ENCODE results near the gene DNAH17. TPM values are rescaled to one million over a fixed set of nuclear protein-coding genes. Genes with fewer than 3 reads are reported as not detected.
A peak's percentile ranks its signal among the peaks of the same experiment; 100 is the strongest.

The DNAH17 gene
- total and polyA plus RNA-seq, 2 of the 13 experiments (the other 11 are each of a cell fraction or from before 2014, with no cell fraction given), result 0.86 to 1.6 TPM

- TF ChIP-seq, protein P1, sequence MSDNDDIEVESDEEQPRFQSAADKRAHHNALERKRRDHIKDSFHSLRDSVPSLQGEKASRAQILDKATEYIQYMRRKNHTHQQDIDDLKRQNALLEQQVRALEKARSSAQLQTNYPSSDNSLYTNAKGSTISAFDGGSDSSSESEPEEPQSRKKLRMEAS (IDR thresholded peaks at IDR 0.05), result peak; percentile 70; the same call in 1 of the 2 replicates
- TF ChIP-seq HMGA1 (CRISPR knock-in tag; conservative IDR thresholded peaks at IDR 0.05) (no peak), TBX2 (CRISPR knock-in tag; IDR thresholded peaks at IDR 0.05; ENCODE audit: borderline replicate concordance) (peak; percentile 42; the same call in 1 of the 2 replicates), TFE3 (CRISPR knock-in tag; IDR thresholded peaks at IDR 0.05) (peak; percentile 18; the same call in 1 of the 2 replicates), MXI1 (IDR thresholded peaks at IDR 0.05; ENCODE audit: borderline replicate concordance, low read depth, low read length) (peak; percentile 63; the same call in 1 of the 3 replicates), SCMH1 (CRISPR knock-in tag; IDR thresholded peaks at IDR 0.05; ENCODE audit: borderline replicate concordance) (no peak), PHF20 (CRISPR knock-in tag; IDR thresholded peaks at IDR 0.05) (no peak), NR2F6 (IDR thresholded peaks at IDR 0.05) (peak; percentile 53; the same call in 1 of the 2 replicates), NR2F6 (CRISPR knock-in tag; IDR thresholded peaks at IDR 0.05) (peak; percentile 1; the same call in 1 of the 2 replicates), ZNF577 (CRISPR knock-in tag; IDR thresholded peaks at IDR 0.05; ENCODE audit: borderline replicate concordance, low read depth) (no peak), MTF1 (CRISPR knock-in tag; IDR thresholded peaks at IDR 0.05) (no peak), PAXIP1 (CRISPR knock-in tag; conservative IDR thresholded peaks at IDR 0.05) (peak; percentile 12; the same call in 1 of the 2 replicates), MAFK (conservative IDR thresholded peaks at IDR 0.05 in 1 of 2, IDR thresholded peaks at IDR 0.05 in 1 of 2; ENCODE audit: low read length in 2 of 2) (peak; percentile 85 to 95), MAZ (IDR thresholded peaks at IDR 0.05; ENCODE audit: borderline replicate concordance, low read depth, low read length) (no peak), MAZ (CRISPR knock-in tag; IDR thresholded peaks at IDR 0.05; ENCODE audit: low read depth) (no peak), ZNF75D (CRISPR knock-in tag; IDR thresholded peaks at IDR 0.05; ENCODE audit: borderline replicate concordance) (no peak), ZNF556 (CRISPR knock-in tag; IDR thresholded peaks at IDR 0.05; ENCODE audit: borderline replicate concordance) (no peak)
- TF ChIP-seq, protein P2, sequence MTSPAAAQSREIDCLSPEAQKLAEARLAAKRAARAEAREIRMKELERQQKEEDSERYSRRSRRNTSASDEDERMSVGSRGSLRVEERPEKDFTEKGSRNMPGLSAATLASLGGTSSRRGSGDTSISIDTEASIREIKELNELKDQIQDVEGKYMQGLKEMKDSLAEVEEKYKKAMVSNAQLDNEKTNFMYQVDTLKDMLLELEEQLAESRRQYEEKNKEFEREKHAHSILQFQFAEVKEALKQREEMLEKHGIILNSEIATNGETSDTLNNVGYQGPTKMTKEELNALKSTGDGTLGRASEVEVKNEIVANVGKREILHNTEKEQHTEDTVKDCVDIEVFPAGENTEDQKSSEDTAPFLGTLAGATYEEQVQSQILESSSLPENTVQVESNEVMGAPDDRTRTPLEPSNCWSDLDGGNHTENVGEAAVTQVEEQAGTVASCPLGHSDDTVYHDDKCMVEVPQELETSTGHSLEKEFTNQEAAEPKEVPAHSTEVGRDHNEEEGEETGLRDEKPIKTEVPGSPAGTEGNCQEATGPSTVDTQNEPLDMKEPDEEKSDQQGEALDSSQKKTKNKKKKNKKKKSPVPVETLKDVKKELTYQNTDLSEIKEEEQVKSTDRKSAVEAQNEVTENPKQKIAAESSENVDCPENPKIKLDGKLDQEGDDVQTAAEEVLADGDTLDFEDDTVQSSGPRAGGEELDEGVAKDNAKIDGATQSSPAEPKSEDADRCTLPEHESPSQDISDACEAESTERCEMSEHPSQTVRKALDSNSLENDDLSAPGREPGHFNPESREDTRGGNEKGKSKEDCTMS (CRISPR knock-in tag; conservative IDR thresholded peaks at IDR 0.05), result no peak
- TF ChIP-seq, protein P3, sequence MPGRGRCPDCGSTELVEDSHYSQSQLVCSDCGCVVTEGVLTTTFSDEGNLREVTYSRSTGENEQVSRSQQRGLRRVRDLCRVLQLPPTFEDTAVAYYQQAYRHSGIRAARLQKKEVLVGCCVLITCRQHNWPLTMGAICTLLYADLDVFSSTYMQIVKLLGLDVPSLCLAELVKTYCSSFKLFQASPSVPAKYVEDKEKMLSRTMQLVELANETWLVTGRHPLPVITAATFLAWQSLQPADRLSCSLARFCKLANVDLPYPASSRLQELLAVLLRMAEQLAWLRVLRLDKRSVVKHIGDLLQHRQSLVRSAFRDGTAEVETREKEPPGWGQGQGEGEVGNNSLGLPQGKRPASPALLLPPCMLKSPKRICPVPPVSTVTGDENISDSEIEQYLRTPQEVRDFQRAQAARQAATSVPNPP (CRISPR knock-in tag; IDR thresholded peaks at IDR 0.05), result no peak
- TF ChIP-seq, protein P4, sequence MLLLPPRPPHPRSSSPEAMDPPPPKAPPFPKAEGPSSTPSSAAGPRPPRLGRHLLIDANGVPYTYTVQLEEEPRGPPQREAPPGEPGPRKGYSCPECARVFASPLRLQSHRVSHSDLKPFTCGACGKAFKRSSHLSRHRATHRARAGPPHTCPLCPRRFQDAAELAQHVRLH (CRISPR knock-in tag; IDR thresholded peaks at IDR 0.05; ENCODE audit: borderline replicate concordance, low read depth), result peak; percentile 45; the same call in 1 of the 2 replicates
Observed at GRCh38 chr17:78375401-78376151, 201.6 kb downstream of the DNAH17 start (continued).

Measured in HepG2 (cell line).